ENCODE measurements around the gene TOB2. TPM values are rescaled to one million over a fixed set of nuclear protein-coding genes. Genes with fewer than 3 reads are reported as not detected.

Gene TOB2
- total RNA-seq, 6 experiments from 2014 or later = 49.2 to 54.9 (median 51.9) TPM

GRCh38 chr22:41487037-41487935 lies 40.7 kb upstream of the TOB2 start:
- Mint-ChIP-seq H3K27me3 (ENCODE audit: insufficient read depth) (no peaks in the 10 kb centered on the region), H3K27ac (peak overlapping the region; percentile 1; the same call in 1 of the 2 replicates), H3K4me3 (no peak overlapping the region), H3K36me3 (ENCODE audit: low read depth) (peaks cover 6% of the 10 kb centered on the region), H3K4me1 (ENCODE audit: low read depth) (peaks cover 45% of the 10 kb centered on the region), H3K9me3 (no peaks in the 10 kb centered on the region)
- no peak for TF ChIP-seq CTCF (IDR thresholded peaks at IDR 0.05)
- DNase-seq = no peak

- no peaks in the 10 kb centered on the region for H3K27me3 Mint-ChIP-seq (ENCODE audit: insufficient read depth)
- no peak for DNase-seq
- H3K9me3 Mint-ChIP-seq = no peaks in the 10 kb centered on the region
- no peak overlapping the region for H3K27ac Mint-ChIP-seq
- no peak overlapping the region for H3K4me3 Mint-ChIP-seq
- TF ChIP-seq CTCF (IDR thresholded peaks at IDR 0.05) = no peak
- H3K4me1 Mint-ChIP-seq (ENCODE audit: low read depth) = peaks cover 55% of the 10 kb centered on the region
- peaks cover 6% of the 10 kb centered on the region for H3K36me3 Mint-ChIP-seq (ENCODE audit: low read depth)
Observed at GRCh38 chr22:41485033-41485432, 38.4 kb upstream of the TOB2 start.

GRCh38 chr22:41482319-41482935 lies 35.8 kb upstream of the TOB2 start:
- Mint-ChIP-seq H3K27ac (peak overlapping the region; percentile 75), H3K9me3 (no peaks in the 10 kb centered on the region), H3K4me1 (ENCODE audit: low read depth) (peaks cover 67% of the 10 kb centered on the region), H3K4me3 (peak overlapping the region; percentile 28), H3K36me3 (ENCODE audit: low read depth) (peaks cover 6% of the 10 kb centered on the region), H3K27me3 (ENCODE audit: insufficient read depth) (no peaks in the 10 kb centered on the region)
- peak; percentile 26 for DNase-seq
- no peak for TF ChIP-seq CTCF (IDR thresholded peaks at IDR 0.05)

- Mint-ChIP-seq H3K27ac (peak overlapping the region; percentile 75), H3K4me3 (no peak overlapping the region), H3K27me3 (ENCODE audit: insufficient read depth) (no peaks in the 10 kb centered on the region), H3K4me1 (ENCODE audit: low read depth) (peaks cover 62% of the 10 kb centered on the region), H3K9me3 (no peaks in the 10 kb centered on the region), H3K36me3 (ENCODE audit: low read depth) (peaks cover 3% of the 10 kb centered on the region)
- no peak for TF ChIP-seq CTCF (IDR thresholded peaks at IDR 0.05)
- no peak for DNase-seq
Observed at GRCh38 chr22:41481925-41482318, 35.3 kb upstream of the TOB2 start.

- peak overlapping the region; percentile 75 for H3K27ac Mint-ChIP-seq
- H3K27me3 Mint-ChIP-seq (ENCODE audit: insufficient read depth) = no peaks in the 10 kb centered on the region
- no peaks in the 10 kb centered on the region; the same call in 1 of the 2 replicates for H3K36me3 Mint-ChIP-seq (ENCODE audit: low read depth)
- no peaks in the 10 kb centered on the region for H3K9me3 Mint-ChIP-seq
- H3K4me1 Mint-ChIP-seq (ENCODE audit: low read depth) = peaks cover 59% of the 10 kb centered on the region
- peak; percentile 60 for DNase-seq
- no peak for TF ChIP-seq CTCF (IDR thresholded peaks at IDR 0.05)
- peak overlapping the region; percentile 13; the same call in 1 of the 2 replicates for H3K4me3 Mint-ChIP-seq
Observed at GRCh38 chr22:41481131-41481830, 34.7 kb upstream of the TOB2 start.
